ENCODE results near the gene C3.

DNA sequence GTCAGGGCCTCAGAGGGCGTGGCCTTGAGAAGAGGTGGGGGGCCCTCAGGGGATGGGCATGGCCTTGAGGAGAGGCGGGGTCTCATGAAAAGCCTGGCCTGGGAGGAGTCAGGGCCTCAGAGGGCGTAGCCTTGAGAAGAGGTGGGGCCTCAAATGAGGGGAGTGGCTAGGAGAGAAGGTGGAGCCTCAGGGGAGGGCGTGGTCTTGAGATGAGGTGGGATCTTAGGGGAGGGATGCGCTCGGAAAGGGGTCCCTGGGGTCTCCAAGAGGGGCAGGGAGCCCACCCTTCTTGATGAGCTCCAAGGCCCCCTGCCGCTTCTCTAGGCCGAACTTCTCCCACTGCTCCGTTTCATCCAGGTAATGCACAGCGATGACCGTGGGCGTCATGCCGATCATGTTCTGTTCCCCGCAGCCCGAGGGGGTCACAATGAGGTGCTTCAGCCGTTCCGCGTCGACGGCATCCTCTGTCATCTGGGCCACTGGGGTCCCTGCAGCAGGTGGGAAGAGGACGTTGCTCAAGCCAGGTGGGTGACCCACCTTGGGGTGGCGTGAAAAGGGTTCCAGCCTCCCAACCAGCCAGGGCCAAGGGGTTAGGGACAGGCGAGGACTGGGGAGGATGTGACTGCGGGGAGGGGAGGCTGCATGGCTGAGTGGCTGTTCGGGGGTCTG lies 26.2 kb downstream of the C3 start:
- TF ChIP-seq, protein P1, sequence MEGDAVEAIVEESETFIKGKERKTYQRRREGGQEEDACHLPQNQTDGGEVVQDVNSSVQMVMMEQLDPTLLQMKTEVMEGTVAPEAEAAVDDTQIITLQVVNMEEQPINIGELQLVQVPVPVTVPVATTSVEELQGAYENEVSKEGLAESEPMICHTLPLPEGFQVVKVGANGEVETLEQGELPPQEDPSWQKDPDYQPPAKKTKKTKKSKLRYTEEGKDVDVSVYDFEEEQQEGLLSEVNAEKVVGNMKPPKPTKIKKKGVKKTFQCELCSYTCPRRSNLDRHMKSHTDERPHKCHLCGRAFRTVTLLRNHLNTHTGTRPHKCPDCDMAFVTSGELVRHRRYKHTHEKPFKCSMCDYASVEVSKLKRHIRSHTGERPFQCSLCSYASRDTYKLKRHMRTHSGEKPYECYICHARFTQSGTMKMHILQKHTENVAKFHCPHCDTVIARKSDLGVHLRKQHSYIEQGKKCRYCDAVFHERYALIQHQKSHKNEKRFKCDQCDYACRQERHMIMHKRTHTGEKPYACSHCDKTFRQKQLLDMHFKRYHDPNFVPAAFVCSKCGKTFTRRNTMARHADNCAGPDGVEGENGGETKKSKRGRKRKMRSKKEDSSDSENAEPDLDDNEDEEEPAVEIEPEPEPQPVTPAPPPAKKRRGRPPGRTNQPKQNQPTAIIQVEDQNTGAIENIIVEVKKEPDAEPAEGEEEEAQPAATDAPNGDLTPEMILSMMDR (IDR thresholded peaks at IDR 0.05), result no peak
- TF ChIP-seq POLR2A (IDR thresholded peaks at IDR 0.05), result no peak
